Thoracic aorta (tissue), 2 donors: ENCODE measurements around the gene ESCO1. TPM values are rescaled to one million over a fixed set of nuclear protein-coding genes. Genes with fewer than 3 reads are reported as not detected.

Experiments
- ATAC-seq: fragments of 150-250 bp; one replicate; pipeline ENCODE4 v1.8.0; 2017; ENCODE audit warnings: low read depth; ENCODE audit not compliant: insufficient number of reproducible peaks, low FRiP score
- DNase-seq: peaks from one replicate; pipeline ENCODE4 v3.0.0-alpha.2; 2020; ENCODE audit warnings: low spot score
- H3K27ac ChIP-seq, 2 donors: fragments of 200-600 bp; sonication (generic); 1 replicate in 1 of 2; 2 replicates in 1 of 2; pipeline ENCODE4 v1.5.1; 2016; ENCODE audit warnings: mild to moderate bottlenecking in 2 of 2, moderate library complexity in 2 of 2
- H3K27me3 ChIP-seq: fragments of 200-600 bp; sonication (generic); replicated peaks from 2 replicates; pipeline ENCODE4 v1.6.0; 2016; ENCODE audit warnings: mild to moderate bottlenecking; ENCODE audit not compliant: insufficient read depth
- H3K36me3 ChIP-seq: fragments of 200-600 bp; sonication (generic); one replicate; pipeline ENCODE4 v1.5.1; 2016
- H3K4me1 ChIP-seq, 2 donors: fragments of 200-600 bp; sonication (generic); 1 replicate in 1 of 2; 2 replicates in 1 of 2; pipeline versions ENCODE4 v1.5.1 to v1.6.0; 2016; ENCODE audit warnings: low read depth in 2 of 2, mild to moderate bottlenecking in 1 of 2; ENCODE audit not compliant: control insufficient read depth in 1 of 2
- H3K4me3 ChIP-seq: fragments of 200-600 bp; sonication (generic); 2 replicates; pipeline ENCODE4 v1.5.1; 2016; ENCODE audit warnings: mild to moderate bottlenecking
- H3K9me3 ChIP-seq: fragments of 200-600 bp; sonication (generic); 2 replicates; pipeline ENCODE4 v1.5.1; 2016
- CTCF ChIP-seq: fragments of 200-600 bp; sonication (generic); IDR thresholded peaks from one replicate; pipeline ENCODE4 v1.5.1; 2019; ENCODE audit warnings: antibody characterized with exemption
- total RNA-seq, 2 donors: library from RNA; depleted of rRNA; stranded (reverse); fragments of >200 nt; gene quantifications; one replicate each; pipeline versions ENCODE4 v1.1.0 to v1.2.3, GENCODE V29; 2016

ESCO1 gene
- total RNA-seq, 2 donors from 2014 or later, result 10.3 to 22.0 TPM

DNA sequence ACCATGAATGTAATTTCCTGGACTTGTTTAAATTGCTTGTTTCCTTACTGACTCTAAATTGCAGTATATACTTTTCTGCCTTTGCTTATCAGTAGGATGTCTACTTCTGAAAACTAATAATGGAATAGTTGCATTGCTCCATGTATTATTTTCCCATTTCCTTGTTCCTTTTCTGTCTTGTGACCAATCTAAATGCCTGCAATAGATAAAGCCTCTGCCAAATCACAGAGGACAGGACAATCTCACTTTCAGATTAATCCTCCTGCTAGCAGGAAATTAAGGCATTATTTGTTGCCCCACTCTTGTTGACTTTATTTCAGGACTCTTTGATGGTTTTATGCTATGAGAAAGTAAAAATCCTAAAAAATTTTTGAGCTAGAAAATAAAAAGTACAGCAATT is 4.7 kb upstream of the ESCO1 start:
- H3K27me3 ChIP-seq, result no peaks in the 10 kb centered on the region
- DNase-seq (no peak), ATAC-seq (no peak)
- TF ChIP-seq CTCF, result no peak
- no peak overlapping the region for H3K27ac ChIP-seq
- no peaks in the 10 kb centered on the region for H3K9me3 ChIP-seq
- H3K4me3 ChIP-seq, result no peak overlapping the region
- H3K4me1 ChIP-seq, result no peaks in the 10 kb centered on the region
- H3K36me3 ChIP-seq, result no peaks in the 10 kb centered on the region

DNA sequence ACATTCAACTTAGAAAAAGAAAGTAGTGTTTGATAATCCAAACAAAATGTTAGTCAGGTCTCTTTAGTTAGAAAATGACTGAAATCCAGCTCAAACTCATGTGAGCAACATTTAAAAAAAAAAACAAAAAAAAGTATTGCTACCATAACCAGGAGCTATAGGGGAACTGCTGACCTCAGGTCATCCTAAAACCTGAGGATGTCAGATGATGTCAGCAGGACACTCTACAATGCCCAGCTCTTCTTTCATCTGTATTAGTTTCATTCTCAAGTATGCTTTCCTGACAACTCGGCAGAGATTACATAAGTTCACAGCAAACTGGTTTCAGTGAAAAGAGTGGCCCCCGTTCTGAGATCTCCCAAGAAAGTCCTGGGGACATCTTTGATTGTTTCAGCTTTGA is 4.2 kb upstream of the ESCO1 start:
- TF ChIP-seq CTCF, result no peak
- Histone ChIP-seq H3K27ac (no peak overlapping the region), H3K36me3 (no peaks in the 10 kb centered on the region), H3K27me3 (no peaks in the 10 kb centered on the region), H3K9me3 (no peaks in the 10 kb centered on the region), H3K4me3 (no peak overlapping the region), H3K4me1 (no peaks in the 10 kb centered on the region)
- DNase-seq (no peak), ATAC-seq (no peak)

DNA sequence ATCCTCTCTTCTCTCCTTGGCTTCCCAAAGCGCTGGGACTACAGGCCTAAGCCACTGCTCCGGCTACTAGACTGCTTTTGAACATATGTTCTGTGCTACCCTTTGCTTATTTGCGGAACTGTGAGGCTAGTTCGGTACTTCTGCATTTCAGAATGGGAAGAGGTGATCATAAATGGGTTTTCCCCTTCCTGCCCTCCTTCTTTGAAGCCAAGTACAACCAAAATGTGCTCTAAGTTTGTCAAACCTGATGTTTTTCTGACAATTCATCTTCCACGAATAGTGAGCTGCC is 1.7 kb upstream of the ESCO1 start:
- Histone ChIP-seq H3K27ac (no peak overlapping the region), H3K9me3 (no peaks in the 10 kb centered on the region), H3K4me1 (peaks cover 7 to 20% of the 10 kb centered on the region in 2 donors), H3K27me3 (no peaks in the 10 kb centered on the region), H3K4me3 (no peak overlapping the region), H3K36me3 (no peaks in the 10 kb centered on the region)
- no peak for ATAC-seq
- DNase-seq, result no peak
- no peak for TF ChIP-seq CTCF

GRCh38 chr18:21599585-21600525 is 649 bp downstream of the ESCO1 start:
- H3K4me3 ChIP-seq, result peak overlapping the region; percentile 83
- H3K36me3 ChIP-seq, result no peaks in the 10 kb centered on the region
- H3K27ac ChIP-seq, result peak overlapping the region; percentile 91 to 98
- ATAC-seq (peak; percentile 41), DNase-seq (no peak)
- TF ChIP-seq CTCF, result no peak
- H3K9me3 ChIP-seq, result no peaks in the 10 kb centered on the region
- H3K4me1 ChIP-seq, result peaks cover 7 to 20% of the 10 kb centered on the region in 2 donors
- H3K27me3 ChIP-seq, result no peaks in the 10 kb centered on the region

GRCh38 chr18:21598726-21599584 is 1.5 kb downstream of the ESCO1 start:
- H3K36me3 ChIP-seq, result no peaks in the 10 kb centered on the region
- no peak for ATAC-seq
- H3K9me3 ChIP-seq, result no peaks in the 10 kb centered on the region
- H3K4me3 ChIP-seq, result peak overlapping the region; percentile 83
- peaks cover 7 to 20% of the 10 kb centered on the region in 2 donors for H3K4me1 ChIP-seq
- no peak for TF ChIP-seq CTCF
- H3K27me3 ChIP-seq, result no peaks in the 10 kb centered on the region
- H3K27ac ChIP-seq, result peak overlapping the region; percentile 91 to 98
- no peak for DNase-seq
